Measurements from ENCODE around the gene NKAIN2. TPM values are rescaled to one million over a fixed set of nuclear protein-coding genes. Genes with fewer than 3 reads are reported as not detected.

Gene NKAIN2
- total RNA-seq, 1 donor from 2014 or later: 109 TPM

DNA sequence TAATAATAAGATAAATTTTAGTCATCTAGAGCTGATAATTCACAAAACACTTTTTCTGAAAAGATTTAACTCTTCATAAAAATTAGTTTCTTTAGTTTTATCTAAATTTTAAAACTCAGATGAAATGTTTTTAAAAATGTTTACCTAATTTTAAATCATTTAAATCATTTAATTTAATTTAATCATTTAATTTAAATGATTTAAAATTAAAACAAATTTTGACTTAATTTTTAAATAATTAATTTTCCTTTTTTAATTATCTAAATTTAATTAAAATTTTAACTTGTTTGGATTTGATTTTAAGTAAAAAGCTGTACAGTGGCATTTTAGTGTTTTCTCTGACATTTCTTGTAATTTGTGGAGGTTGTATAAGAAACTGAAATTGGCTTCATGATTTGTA is 1026.8 kb downstream of the NKAIN2 start:
- FAIRE-seq (peak; percentile 99), DNase-seq (ENCODE audit: low spot score in 2 of 2) (no peak)

DNA sequence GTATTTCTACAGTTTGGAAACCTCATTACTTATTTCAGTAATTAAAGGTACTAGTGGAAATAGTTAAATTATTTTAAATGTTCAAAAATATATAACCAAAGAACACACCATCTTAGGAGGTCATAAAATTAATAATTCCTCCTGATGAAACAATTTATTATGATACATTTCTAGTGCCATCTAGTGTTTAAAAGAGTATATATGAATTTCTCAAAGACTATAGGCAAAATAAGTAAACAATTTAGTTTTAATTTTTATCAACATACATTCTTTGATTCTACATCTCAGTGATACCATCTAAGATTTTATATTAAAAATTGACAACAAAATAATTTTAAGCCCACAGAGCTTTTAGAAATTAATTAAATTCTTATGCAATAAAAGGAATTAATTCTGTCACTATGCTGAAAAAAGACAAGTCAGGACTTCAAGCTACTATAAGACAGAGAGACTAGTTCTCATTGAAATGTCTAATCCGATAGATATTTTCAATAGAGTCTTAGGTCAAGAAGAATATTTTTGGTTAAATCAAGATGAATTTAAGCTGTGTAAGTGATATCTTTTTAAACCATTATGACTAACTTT is 1050.8 kb downstream of the NKAIN2 start:
- DNase-seq (ENCODE audit: low spot score in 2 of 2) (no peak), FAIRE-seq (peak; percentile 98)

DNA sequence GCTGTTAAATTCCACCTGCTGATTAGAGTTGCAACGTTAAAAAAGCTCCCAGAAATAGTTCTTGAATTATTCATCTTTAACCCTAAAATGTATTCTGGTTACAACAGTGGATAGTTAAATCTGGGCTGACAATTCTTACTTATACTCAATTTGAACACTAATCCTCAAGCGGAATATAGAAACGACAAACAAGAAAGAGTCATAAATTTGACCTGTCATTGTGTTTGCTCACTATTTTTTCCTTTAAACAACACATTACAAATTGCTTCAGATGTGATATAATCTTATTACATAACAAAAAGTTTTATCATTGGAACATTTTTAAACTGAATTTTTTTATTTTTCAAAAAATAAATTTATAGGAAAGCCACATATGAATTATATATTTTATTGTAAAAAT is 1054.1 kb downstream of the NKAIN2 start:
- FAIRE-seq (peak; percentile 92), DNase-seq (ENCODE audit: low spot score in 2 of 2) (no peak)

DNA sequence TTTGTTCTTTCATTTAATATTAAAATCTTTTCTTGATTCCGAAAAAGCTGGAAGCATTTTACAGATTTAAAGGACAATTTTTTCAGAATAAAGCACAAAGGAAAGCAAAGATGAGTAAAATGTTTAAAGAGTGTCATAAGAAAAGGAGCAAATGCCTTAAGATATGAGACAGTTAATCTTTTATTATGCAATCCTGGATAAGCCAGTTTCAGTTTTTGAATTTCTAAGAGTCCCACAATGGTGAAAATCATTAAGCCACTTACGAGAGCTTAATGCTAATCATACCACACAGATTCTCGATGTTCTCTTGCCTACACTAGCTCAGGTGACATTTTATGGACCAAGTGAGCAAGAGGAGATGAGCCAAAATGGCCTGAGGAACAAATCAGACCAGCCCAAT is 1054.9 kb downstream of the NKAIN2 start:
- no peak for DNase-seq (ENCODE audit: low spot score in 2 of 2)
- FAIRE-seq: no peak

DNA sequence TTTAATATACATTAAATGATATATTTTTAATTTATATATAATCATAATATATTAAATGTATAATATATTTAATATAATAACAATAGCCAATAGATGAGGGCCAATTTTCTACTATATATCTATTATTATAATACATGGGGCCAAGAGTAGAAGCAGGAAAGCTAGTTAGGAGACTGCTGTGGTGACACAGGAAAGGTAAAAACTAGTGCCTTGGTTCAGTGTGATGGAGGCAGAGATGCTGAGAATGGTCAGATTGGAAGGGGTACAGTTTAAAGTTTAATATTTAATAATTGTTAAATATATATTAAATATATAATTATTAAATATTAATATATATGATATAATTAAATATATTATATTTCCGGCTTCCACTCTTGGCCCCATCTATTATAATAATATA is 1055.7 kb downstream of the NKAIN2 start:
- FAIRE-seq (no peak), DNase-seq (ENCODE audit: low spot score in 2 of 2) (no peak)

DNA sequence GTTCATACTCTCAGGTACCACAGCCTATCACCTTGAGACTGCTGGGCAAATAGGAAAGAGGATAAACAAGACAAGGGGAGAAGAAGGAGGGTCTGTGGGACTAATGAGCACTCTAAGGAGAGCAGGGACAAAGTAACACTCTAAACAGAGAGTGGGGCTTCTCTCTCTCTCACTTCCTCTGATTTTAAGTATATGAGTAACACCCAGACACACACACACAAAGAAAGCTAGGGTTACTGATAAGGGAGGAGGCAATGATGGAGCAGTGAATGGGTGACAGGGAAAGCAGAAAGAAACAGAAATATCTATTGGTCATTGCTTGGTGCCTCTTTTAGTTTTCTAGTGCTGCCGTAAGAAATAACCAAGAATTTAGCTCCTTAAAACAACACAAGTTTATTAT is 1062.4 kb downstream of the NKAIN2 start:
- FAIRE-seq (no peak), DNase-seq (ENCODE audit: low spot score in 2 of 2) (no peak)

DNA sequence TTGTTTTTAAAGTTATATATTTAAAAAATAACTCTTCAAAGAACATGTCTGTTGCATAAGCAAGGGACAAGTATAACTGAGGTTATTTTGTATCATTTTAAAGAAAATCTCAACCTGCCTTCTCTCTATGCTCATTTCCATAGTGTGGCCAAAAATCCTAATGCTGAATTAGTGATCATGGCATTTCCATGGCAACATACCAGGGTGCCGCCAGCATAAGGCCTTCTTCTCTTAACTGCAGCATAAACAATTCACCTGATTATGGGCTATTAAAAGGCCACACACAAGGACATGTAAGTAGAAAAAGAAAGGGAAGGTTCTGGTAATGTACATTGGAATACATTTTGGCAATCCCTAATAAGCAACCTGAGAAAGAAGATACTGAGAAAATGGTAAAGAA is 1063.5 kb downstream of the NKAIN2 start:
- FAIRE-seq (no peak), DNase-seq (ENCODE audit: low spot score in 2 of 2) (no peak)

DNA sequence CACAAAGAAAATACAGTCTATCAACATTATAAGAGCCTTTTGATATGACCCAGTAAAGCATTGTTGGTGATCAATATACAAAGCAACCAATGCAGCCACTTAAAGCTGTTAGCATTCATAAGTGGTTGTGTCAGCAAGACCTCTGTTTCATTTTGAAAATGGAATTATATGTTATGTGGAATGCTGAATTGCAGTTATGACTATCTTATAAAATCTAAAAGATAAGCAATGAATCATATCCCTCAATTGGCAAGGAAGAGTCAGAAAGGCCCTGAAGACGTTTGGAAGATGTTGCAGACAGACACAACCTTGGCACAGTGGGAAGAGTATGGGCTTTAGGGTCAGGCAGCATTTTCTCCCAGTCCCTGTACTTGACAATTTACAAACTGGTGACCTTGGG is 1064.8 kb downstream of the NKAIN2 start:
- no peak for FAIRE-seq
- DNase-seq (ENCODE audit: low spot score in 2 of 2): no peak

DNA sequence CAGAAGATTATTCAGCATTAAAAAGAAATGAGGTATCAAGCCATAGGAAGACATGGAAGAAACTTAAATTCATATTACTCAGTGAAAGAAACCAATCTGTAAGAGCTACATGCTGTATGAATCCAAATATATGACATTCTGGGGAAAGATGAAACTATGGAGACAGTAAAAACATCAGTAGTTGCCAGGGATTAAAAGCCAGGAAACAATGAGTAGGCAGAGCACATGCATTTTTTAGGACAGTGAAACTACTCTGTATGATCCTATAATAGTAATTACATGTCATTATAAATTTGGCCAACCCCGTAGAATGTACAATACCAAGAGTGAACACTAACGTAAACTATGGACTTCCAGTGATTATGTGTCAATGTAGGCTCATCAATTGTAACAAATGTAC is 1065.8 kb downstream of the NKAIN2 start:
- no peak for FAIRE-seq

DNA sequence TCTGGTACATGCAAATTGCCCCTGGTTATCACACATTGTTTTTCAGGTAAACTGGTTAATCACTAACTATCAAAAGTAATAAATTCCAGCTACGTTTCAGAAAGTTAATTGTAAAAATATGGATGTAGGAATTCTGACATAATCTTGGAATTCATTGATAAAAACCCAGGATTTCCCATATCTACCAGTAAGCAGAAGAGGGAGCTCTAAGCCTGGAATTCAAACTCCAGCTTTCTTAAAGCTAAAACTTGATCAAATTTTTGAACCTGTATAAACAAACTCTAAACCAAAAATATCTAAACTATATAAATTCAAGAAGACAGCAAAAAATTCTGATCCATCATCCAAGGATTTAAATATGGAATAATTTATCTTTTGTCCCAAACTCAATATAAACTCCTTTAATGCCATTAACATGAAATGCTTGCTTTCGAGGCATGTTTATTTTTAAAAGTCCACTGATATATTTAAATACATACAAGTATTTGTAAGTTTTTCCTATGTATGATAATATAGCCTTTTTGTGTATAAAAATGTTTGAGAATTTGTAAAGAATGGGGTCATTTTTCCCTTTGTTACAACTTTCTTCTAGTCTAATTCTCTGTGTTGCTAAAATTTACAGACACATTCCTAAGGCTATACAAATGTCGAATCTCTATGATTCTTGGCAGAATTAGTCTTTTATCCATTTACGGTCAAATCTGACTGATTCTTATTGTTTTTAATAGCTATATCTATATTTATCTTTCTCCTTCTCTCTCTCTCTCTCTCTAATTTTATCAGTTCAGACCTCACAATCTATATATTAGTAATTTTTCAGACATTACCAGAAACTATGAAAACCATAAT is 1067.2 kb downstream of the NKAIN2 start:
- FAIRE-seq: peak; percentile 98

More for the DNA sequence above, 1065.8 kb downstream of the NKAIN2 start:
- no peak for DNase-seq (ENCODE audit: low spot score in 2 of 2)

DNA sequence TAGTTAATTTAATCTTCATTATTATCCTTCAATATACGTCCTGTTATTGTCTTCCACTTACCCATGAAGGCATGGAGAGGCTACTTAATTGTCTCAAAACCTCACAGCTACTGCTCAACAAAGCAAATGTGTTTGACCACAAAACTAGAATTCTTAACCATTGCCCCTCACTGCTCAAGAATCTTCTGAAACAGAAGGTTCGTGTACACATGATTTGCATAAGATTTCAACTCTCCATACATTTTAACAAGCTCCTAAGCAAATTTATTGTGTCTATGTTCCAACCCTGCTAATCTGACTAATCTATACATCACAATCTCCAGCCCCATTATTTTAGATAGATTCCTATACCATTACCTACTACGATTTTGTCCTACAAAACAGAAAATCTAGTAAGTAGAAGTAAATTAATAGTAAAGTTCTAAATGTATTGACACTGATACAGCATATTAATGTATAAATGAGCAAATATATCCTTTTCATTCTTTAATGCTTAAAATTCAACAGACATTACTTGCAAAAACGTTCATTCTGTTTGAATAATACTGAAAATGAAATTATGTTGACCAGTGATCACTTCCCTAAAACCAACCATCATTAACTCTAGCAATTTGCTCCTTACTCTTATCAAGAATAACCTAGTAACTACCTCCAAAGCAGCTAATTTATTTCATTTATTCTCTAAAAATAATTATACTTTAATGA is 1068.8 kb downstream of the NKAIN2 start:
- DNase-seq (ENCODE audit: low spot score in 2 of 2) (no peak), FAIRE-seq (no peak)

More for the DNA sequence above, 1067.2 kb downstream of the NKAIN2 start:
- peak in 1 of 2 donors; percentile 13 for DNase-seq (ENCODE audit: low spot score in 2 of 2)

DNA sequence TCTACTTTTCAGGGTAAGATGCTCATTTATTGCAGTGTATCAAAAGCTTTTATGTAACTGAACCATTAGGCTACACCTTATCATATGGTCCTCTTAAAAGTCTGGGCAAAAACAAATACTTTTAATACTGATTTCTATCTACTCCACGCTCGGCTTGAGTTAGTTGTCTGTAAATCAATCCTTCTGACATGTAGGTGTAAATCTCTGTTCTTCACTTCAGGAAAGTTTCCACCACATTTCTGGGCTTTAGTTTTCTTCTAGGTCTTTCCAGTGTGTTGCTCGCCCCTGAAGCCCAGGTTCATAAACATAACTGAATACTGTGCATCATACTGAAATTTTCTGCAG is 1069.4 kb downstream of the NKAIN2 start:
- FAIRE-seq: no peak
- DNase-seq (ENCODE audit: low spot score in 2 of 2): no peak

Other genes starting within 250 kb of the NKAIN2 start
- gene TRDN, start 166.9 kb upstream of the NKAIN2 start, total RNA-seq: under 0.01 TPM